ENCODE measurements around the gene PNMA8C. TPM values are rescaled to one million over a fixed set of nuclear protein-coding genes. Genes with fewer than 3 reads are reported as not detected.

Gene PNMA8C
- polyA plus RNA-seq, 1 of the 3 experiments (the other 2 are of a cell fraction), result 1.3 TPM

- CTCF ChIA-PET, result interaction anchor here (0.9 to 2.0 kb wide), 6 partner anchors 9 to 135 kb away, joined by 3 to 9 read pairs (median 4); no protein-coding TSS in a partner anchor
- no peak for DNase-seq
- H3K9me3 ChIP-seq, result no peaks in the 10 kb centered on the region
These were observed 47.4 kb downstream of the PNMA8C start for GRCh38 chr19:46381346-46381745.

GRCh38 chr19:46380690-46381089, 48.0 kb downstream of the PNMA8C start:
- CTCF ChIA-PET, result interaction anchor here (1.1 to 2.0 kb wide), 5 partner anchors 8 to 136 kb away, joined by 3 to 9 read pairs (median 5); no protein-coding TSS in a partner anchor

More at GRCh38 chr19:46381346-46381745, 47.4 kb downstream of the PNMA8C start:
- TF ChIP-seq SMC3 (IDR thresholded peaks at IDR 0.05; ENCODE audit: low read depth, low read length) (no peak), EZH2phosphoT487 (IDR thresholded peaks at IDR 0.05; ENCODE audit: borderline replicate concordance, low read depth) (no peak), SIN3A (IDR thresholded peaks at IDR 0.05; ENCODE audit: borderline replicate concordance, low read depth, low read length) (no peak)
- 95% methylated on average over 2 of the region's 2 CpGs for WGBS (ENCODE audit: low lambda C conversion rate)
- Histone ChIP-seq H2AFZ (ENCODE audit: low read depth) (no peak overlapping the region), H3K4me3 (ENCODE audit: low read depth in 2 of 2, low read length in 1 of 2) (no peak overlapping the region), H3K9me2 (no peaks in the 10 kb centered on the region), H3K27ac (ENCODE audit: low read depth in 2 of 2, low read length in 1 of 2) (no peak overlapping the region), H3K36me3 (replicated peaks in 1 of 2; ENCODE audit: control insufficient read depth in 1 of 2, insufficient read depth in 2 of 2, low read length in 1 of 2) (peaks cover 56 to 60% of the 10 kb centered on the region in 2 experiments), H3K79me2 (ENCODE audit: insufficient read depth) (peaks cover 39% of the 10 kb centered on the region), H3K4me1 (ENCODE audit: control insufficient read depth in 1 of 2, insufficient read depth in 2 of 2, low read depth in 1 of 2, low read length in 1 of 2) (peaks cover 0 to 19% of the 10 kb centered on the region in 2 experiments; a peak in 3 of 4 replicates), H3F3A (replicated peaks; ENCODE audit: insufficient read depth) (peaks cover 19% of the 10 kb centered on the region), H3K9ac (no peak overlapping the region), H3K4me2 (no peak overlapping the region), H4K20me1 (ENCODE audit: insufficient read depth) (0 out of 2 replicates have a peak, but pooled peaks cover 16% of the 10 kb centered on the region), H3K27me3 (ENCODE audit: insufficient read depth) (no peaks in the 10 kb centered on the region)
- POLR2A ChIA-PET, result no interaction called here

More at GRCh38 chr19:46380690-46381089, 48.0 kb downstream of the PNMA8C start:
- no peak overlapping the region for H3K4me2 ChIP-seq
- H3K9me2 ChIP-seq, result no peaks in the 10 kb centered on the region
- H3K79me2 ChIP-seq (ENCODE audit: insufficient read depth), result peaks cover 39% of the 10 kb centered on the region
- H2AFZ ChIP-seq (ENCODE audit: low read depth), result no peak overlapping the region
- TF ChIP-seq REST (IDR thresholded peaks at IDR 0.05; ENCODE audit: low read depth, low read length) (no peak), RAD21 (IDR thresholded peaks at IDR 0.05; ENCODE audit: low read length) (no peak), NRF1 (IDR thresholded peaks at IDR 0.05; ENCODE audit: low read depth, low read length) (no peak), EZH2phosphoT487 (IDR thresholded peaks at IDR 0.05; ENCODE audit: borderline replicate concordance, low read depth) (no peak), POLR2AphosphoS5 (IDR thresholded peaks at IDR 0.05; ENCODE audit: low read depth, low read length) (no peak)
- peaks cover 19% of the 10 kb centered on the region for H3F3A ChIP-seq (replicated peaks; ENCODE audit: insufficient read depth)
- no peaks in the 10 kb centered on the region for H3K9me3 ChIP-seq
- H3K4me3 ChIP-seq (ENCODE audit: low read depth in 2 of 2, low read length in 1 of 2), result no peak overlapping the region
- peaks cover 61 to 65% of the 10 kb centered on the region in 2 experiments for H3K36me3 ChIP-seq (replicated peaks in 1 of 2; ENCODE audit: control insufficient read depth in 1 of 2, insufficient read depth in 2 of 2, low read length in 1 of 2)
- H4K20me1 ChIP-seq (ENCODE audit: insufficient read depth), result 0 out of 2 replicates have a peak, but pooled peaks cover 16% of the 10 kb centered on the region
- DNase-seq, result no peak
- H3K4me1 ChIP-seq (ENCODE audit: control insufficient read depth in 1 of 2, insufficient read depth in 2 of 2, low read depth in 1 of 2, low read length in 1 of 2), result peaks cover 0 to 19% of the 10 kb centered on the region in 2 experiments; a peak in 3 of 4 replicates
- WGBS (ENCODE audit: low lambda C conversion rate), result 93% methylated on average over 2 of the region's 2 CpGs
- H3K9ac ChIP-seq, result no peak overlapping the region
- POLR2A ChIA-PET, result no interaction called here
- no peak overlapping the region for H3K27ac ChIP-seq (ENCODE audit: low read depth in 2 of 2, low read length in 1 of 2)
- no peaks in the 10 kb centered on the region for H3K27me3 ChIP-seq (ENCODE audit: insufficient read depth)

Measured in SK-N-SH (cell line).